Right lobe of liver (tissue), 6 donors: Measurements from ENCODE around the gene TRAF3IP1. TPM values are rescaled to one million over a fixed set of nuclear protein-coding genes. Genes with fewer than 3 reads are reported as not detected.
A peak's percentile ranks its signal among the peaks of the same experiment; 100 is the strongest.
"Not testable (repeated sequence)": the region's sequence is repeated elsewhere in the genome, so short reads cannot be mapped to it uniquely, and the experiment has no call there.

Experiments
- ATAC-seq, 4 donors: fragments of 200-7000 bp; cut with Tn5 transposase; one replicate each; pipeline ENCODE4 v1.9.1; 2020; ENCODE audit warnings: mild to moderate bottlenecking in 4 of 4, moderate library complexity in 4 of 4
- DNase-seq, 3 donors: peaks; one replicate each; pipeline ENCODE4 v3.0.0-alpha.2; 2020
- H3K27ac ChIP-seq, 3 donors: fragments of 200-600 bp; one replicate each; pipeline ENCODE4 v1.8.0; 2022
- H3K27me3 ChIP-seq, 2 donors: fragments of 200-600 bp; one replicate each; pipeline ENCODE4 v1.8.0; 2022
- H3K36me3 ChIP-seq, 4 donors: fragments of 200-600 bp; sonication (generic) in 1 of 4; one replicate each; pipeline versions ENCODE4 v1.5.1 to v1.8.0; 2017 to 2022; ENCODE audit warnings: control low read depth in 1 of 4
- H3K4me1 ChIP-seq, 4 donors: fragments of 200-600 bp; sonication (generic) in 1 of 4; one replicate each; pipeline versions ENCODE4 v1.5.1 to v1.8.0; 2017 to 2022; ENCODE audit warnings: control low read depth in 1 of 4
- H3K4me3 ChIP-seq, 3 donors: fragments of 200-600 bp; one replicate each; pipeline ENCODE4 v1.8.0; 2022
- H3K9me3 ChIP-seq, 4 donors: fragments of 200-600 bp; sonication (generic) in 1 of 4; one replicate each; pipeline versions ENCODE4 v1.5.1 to v1.8.0; 2017 to 2022; ENCODE audit warnings: control low read depth in 1 of 4
- POLR2A ChIP-seq: fragments of 450-650 bp; IDR thresholded peaks from one replicate; pipeline ENCODE4 v1.6.1; 2017; ENCODE audit warnings: antibody characterized with exemption, mild to moderate bottlenecking
- WGBS: methylation state at CpG from one replicate; pipeline ENCODE4 v1.1.6; 2018; ENCODE audit warnings: low coverage, low lambda C conversion rate; ENCODE audit not compliant: insufficient coverage; ENCODE audit errors: missing lambda C conversion rate; 5-methylcytosine and 5-hydroxymethylcytosine counted together
- intact Hi-C, 2 donors: fragments of 100-400 bp; cut with DNase I; formaldehyde crosslinking; loops; one replicate each; pipeline versions ENCODE4 v1.11.2 to v1.14.1; 2022
- long read RNA-seq: library from polyadenylated mRNA; unstranded; transcript quantifications from one replicate; pipeline ENCODE4 v2.0.0, GENCODE V29; 2019
- total RNA-seq, 6 experiments: library from RNA; depleted of rRNA in 2 of 6; stranded (reverse); fragments of >200 nt in 2 of 6; fragmentation: NEBNext Ultra II Directional in 3 of 6; extraction: Animal tissue kit (Norgen Biotek cat#: 25700) in 3 of 6; gene quantifications; one replicate each; pipeline versions ENCODE4 v1.1.0 to v1.2.4, GENCODE V29; 2016 to 2023
- TF ChIP-seq, protein P1 (sequence below), 4 donors: fragments of 200-600 bp in 3 of 4; fragments of 450-650 bp in 1 of 4; IDR thresholded peaks; one replicate each; pipeline versions ENCODE4 v1.5.1 to v1.8.0; 2016 to 2022; ENCODE audit warnings: antibody characterized with exemption in 4 of 4, mild to moderate bottlenecking in 2 of 4
- donor health status: DM: no; HTN: yes; CAD: no.
- donor health status: DM: no; HTN: no; CAD: no.
- donor health status: DM: no; HTN: no; CAD: no.
- donor health status: DM: no; HTN: yes; CAD: no.
- donor health status: DM: no; HTN: yes; CAD: no.

The TRAF3IP1 gene, protein sequence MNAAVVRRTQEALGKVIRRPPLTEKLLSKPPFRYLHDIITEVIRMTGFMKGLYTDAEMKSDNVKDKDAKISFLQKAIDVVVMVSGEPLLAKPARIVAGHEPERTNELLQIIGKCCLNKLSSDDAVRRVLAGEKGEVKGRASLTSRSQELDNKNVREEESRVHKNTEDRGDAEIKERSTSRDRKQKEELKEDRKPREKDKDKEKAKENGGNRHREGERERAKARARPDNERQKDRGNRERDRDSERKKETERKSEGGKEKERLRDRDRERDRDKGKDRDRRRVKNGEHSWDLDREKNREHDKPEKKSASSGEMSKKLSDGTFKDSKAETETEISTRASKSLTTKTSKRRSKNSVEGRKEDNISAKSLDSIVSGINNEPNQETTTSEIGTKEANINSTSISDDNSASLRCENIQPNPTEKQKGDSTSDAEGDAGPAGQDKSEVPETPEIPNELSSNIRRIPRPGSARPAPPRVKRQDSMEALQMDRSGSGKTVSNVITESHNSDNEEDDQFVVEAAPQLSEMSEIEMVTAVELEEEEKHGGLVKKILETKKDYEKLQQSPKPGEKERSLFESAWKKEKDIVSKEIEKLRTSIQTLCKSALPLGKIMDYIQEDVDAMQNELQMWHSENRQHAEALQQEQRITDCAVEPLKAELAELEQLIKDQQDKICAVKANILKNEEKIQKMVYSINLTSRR
- total RNA-seq = 10 to 100 TPM in 2 of 6 experiments, 1 to 10 TPM in 4; 4.6 to 12.0 (median 8.3) TPM
- long read RNA-seq = 0 reads

DNA sequence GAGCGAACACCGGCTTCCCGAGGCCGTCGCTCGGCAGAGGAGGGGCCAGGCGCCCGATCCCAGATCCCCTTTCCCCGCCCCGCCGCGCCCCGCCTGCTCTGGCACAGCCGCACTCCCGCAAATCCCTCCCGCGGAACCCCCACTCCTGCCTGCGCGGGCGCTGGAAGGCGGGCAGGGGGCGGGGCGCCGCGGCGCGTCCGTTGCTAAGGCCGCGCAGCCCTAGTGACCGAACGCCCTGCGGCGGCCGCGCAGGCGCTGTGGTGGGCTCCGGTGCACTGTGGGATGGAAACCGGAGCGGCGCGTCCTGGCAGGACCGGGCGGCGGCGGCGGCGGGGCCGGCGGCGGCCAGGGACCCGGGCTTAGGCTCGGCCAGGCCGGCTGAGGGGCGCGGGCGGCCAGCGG lies at the start of gene TRAF3IP1:
TSS of gene TRAF3IP1 (plus strand) at position 273 of the 402 bp plus-strand sequence. CDS start 145 bp downstream, outside the sequence.
- H3K27ac ChIP-seq = peak within 1 kb of the TSS in 2 of 3 donors; percentile 48 to 56
- WGBS = 4% methylated on average over 8 of the region's 58 CpGs
- H3K36me3 ChIP-seq = no peaks in the 10 kb centered on the region
- TF ChIP-seq, protein P1, sequence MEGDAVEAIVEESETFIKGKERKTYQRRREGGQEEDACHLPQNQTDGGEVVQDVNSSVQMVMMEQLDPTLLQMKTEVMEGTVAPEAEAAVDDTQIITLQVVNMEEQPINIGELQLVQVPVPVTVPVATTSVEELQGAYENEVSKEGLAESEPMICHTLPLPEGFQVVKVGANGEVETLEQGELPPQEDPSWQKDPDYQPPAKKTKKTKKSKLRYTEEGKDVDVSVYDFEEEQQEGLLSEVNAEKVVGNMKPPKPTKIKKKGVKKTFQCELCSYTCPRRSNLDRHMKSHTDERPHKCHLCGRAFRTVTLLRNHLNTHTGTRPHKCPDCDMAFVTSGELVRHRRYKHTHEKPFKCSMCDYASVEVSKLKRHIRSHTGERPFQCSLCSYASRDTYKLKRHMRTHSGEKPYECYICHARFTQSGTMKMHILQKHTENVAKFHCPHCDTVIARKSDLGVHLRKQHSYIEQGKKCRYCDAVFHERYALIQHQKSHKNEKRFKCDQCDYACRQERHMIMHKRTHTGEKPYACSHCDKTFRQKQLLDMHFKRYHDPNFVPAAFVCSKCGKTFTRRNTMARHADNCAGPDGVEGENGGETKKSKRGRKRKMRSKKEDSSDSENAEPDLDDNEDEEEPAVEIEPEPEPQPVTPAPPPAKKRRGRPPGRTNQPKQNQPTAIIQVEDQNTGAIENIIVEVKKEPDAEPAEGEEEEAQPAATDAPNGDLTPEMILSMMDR (IDR thresholded peaks at IDR 0.05) = no peak
- peak; percentile 17 for TF ChIP-seq POLR2A
- no peaks in the 10 kb centered on the region for H3K9me3 ChIP-seq
- intact Hi-C loops = no loop called here
- ATAC-seq (peak; percentile 98 to 99 (median 99)), DNase-seq (peak; percentile 97 to 98 (median 97))
- peaks cover 0 to 7% (median 3%) of the 10 kb centered on the region in 4 donors for H3K4me1 ChIP-seq
- H3K4me3 ChIP-seq = peak within 1 kb of the TSS; percentile 67 to 94 (median 83)
- no peaks in the 10 kb centered on the region for H3K27me3 ChIP-seq

DNA sequence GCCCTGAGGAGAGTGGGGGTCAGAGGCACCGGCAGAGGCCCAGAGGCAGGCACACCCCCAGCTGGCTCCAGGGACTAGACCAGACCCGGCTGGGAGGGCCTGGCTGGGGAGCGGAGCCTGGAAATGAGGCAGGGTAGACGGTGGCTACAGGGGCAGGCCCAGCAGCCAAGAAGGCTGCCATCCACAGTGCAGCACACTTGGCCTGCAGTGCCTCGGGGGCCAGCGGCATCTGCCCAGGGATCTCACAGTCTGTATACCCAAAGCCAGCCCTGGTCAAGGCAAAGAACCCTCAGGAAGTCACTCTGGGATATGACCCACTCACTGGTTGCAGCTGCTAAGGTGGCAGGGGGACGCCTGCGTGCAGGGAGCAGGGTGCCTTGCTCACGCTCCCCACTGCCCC lies 49.7 kb upstream of the TRAF3IP1 start:
- DNase-seq = peak in 1 of 3 donors; percentile 53
- intact Hi-C loops = no loop called here
- H3K4me3 ChIP-seq = no peak overlapping the region
- H3K27me3 ChIP-seq = no peaks in the 10 kb centered on the region
- no peak for ATAC-seq
- H3K36me3 ChIP-seq = peaks cover 0 to 27% (median 14%) of the 10 kb centered on the region in 4 donors
- TF ChIP-seq POLR2A = no peak
- TF ChIP-seq, protein P1 (IDR thresholded peaks at IDR 0.05) = no peak
- no peak overlapping the region for H3K27ac ChIP-seq
- peaks cover 0 to 19% (median 7%) of the 10 kb centered on the region in 4 donors for H3K4me1 ChIP-seq
- 100% methylated on average over 1 of the region's 9 CpGs for WGBS
- no peaks in the 10 kb centered on the region for H3K9me3 ChIP-seq

DNA sequence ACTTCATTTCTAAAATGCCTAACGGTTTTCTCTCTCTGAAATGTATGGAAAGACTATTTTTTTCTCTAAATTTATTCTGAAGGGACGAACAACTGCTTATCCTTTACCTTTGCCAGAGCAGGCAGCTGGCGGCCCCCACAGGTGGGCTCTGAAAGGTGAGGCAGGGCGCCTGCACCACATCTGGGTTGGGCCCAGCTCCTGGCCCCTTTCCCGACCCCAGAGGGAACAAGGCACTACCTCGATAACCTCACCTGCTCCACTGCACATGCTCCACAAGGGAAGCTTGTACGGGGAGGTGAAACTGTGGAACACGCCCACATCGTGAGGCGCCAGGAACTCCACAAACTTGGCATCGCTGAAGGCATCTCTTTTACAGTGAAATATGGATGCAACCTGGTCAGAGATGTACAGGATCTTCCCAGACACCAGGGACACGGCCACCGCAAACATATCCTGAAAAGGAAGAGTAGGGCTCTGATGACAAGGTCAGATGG lies 49.2 kb upstream of the TRAF3IP1 start:
- intact Hi-C loops = no loop called here
- Histone ChIP-seq H3K9me3 (no peaks in the 10 kb centered on the region), H3K36me3 (peaks cover 0 to 29% (median 13%) of the 10 kb centered on the region in 4 donors), H3K4me3 (no peak overlapping the region), H3K27ac (no peak overlapping the region), H3K27me3 (no peaks in the 10 kb centered on the region), H3K4me1 (peaks cover 0 to 19% (median 7%) of the 10 kb centered on the region in 4 donors)
- WGBS = 66% methylated on average over 13 of the region's 13 CpGs
- TF ChIP-seq, protein P1 (IDR thresholded peaks at IDR 0.05) = no peak
- no peak for TF ChIP-seq POLR2A
- ATAC-seq (no peak), DNase-seq (peak in 1 of 3 donors; percentile 30)

DNA sequence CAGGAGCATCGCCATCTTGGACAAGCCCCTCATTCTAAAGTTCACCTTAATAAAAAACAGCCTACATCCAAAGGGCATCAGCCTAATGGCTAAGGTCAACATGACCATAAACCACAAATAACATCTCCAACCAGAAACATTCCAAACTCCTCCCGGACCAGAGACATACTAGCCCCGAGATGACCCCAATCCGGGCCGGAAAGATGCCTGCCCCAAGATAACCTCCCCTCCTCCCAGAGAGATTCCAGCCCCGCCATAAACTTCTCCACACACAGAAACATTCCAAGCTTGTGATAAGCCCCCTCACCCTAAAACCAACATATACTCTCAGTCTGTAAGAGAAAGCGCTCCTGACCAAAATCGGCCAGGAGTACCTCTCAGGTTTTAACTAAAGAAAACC lies 48.6 kb upstream of the TRAF3IP1 start:
- H3K4me3 ChIP-seq, intact Hi-C loops, H3K27me3 ChIP-seq, H3K9me3 ChIP-seq, H3K27ac ChIP-seq, ATAC-seq: not testable (repeated sequence)
- DNase-seq = peak in 1 of 3 donors; percentile 11
- H3K36me3 ChIP-seq = peaks cover 0 to 35% (median 13%) of the 10 kb centered on the region in 4 donors
- peaks cover 0 to 19% (median 7%) of the 10 kb centered on the region in 4 donors for H3K4me1 ChIP-seq
- WGBS = 66% methylated on average over 7 of the region's 8 CpGs
